Naive thymus-derived CD4-positive, alpha-beta T cell (primary cell): ENCODE measurements around the gene SYT1. TPM values are rescaled to one million over a fixed set of nuclear protein-coding genes. Genes with fewer than 3 reads are reported as not detected.

Source experiments
- ATAC-seq: fragments of 150-1000 bp; cut with Tn5 transposase; 2 replicates; pipeline ENCODE4 v1.10.0; 2021; ENCODE audit warnings: mild to moderate bottlenecking, moderate library complexity
- CTCF ChIA-PET: fragments of 350-600 bp; sonication (Branson Sonifier 250); formaldehyde crosslinking; loops from one replicate; lab custom pipeline; 2021; ENCODE audit warnings: antibody characterized with exemption; lab: Charles Lee
- POLR2A ChIA-PET: fragments of 350-600 bp; sonication (Branson Sonifier 250); formaldehyde crosslinking; loops from one replicate; lab custom pipeline; 2021; ENCODE audit warnings: antibody characterized with exemption, inconsistent platforms; lab: Charles Lee
- DNase-seq, 9 donors: peaks; one replicate each; pipeline versions ENCODE4 v3.0.0 to v3.0.0-alpha.2; 2020 to 2022; ENCODE audit warnings: mixed read lengths in 1 of 9
- H3K27ac ChIP-seq: one replicate; pipeline ENCODE4 v1.7.0; 2013; ENCODE audit warnings: mild to moderate bottlenecking, low read depth, low read length, moderate library complexity
- H3K27me3 ChIP-seq, 2 donors: one replicate each; pipeline ENCODE4 v1.7.0; 2013; ENCODE audit warnings: low read length in 2 of 2, mild to moderate bottlenecking in 2 of 2, moderate library complexity in 2 of 2; ENCODE audit not compliant: control insufficient read depth in 2 of 2, insufficient read depth in 2 of 2
- H3K36me3 ChIP-seq, 3 experiments: 1 replicate in 2 of 3; 2 replicates in 1 of 3; pipeline ENCODE4 v1.7.0; 2013; ENCODE audit warnings: low read length in 3 of 3, mild to moderate bottlenecking in 3 of 3, moderate library complexity in 1 of 3; ENCODE audit not compliant: insufficient read depth in 3 of 3, control insufficient read depth in 2 of 3
- H3K4me1 ChIP-seq, 2 donors: one replicate each; pipeline ENCODE4 v1.7.0; 2013; ENCODE audit warnings: low read length in 2 of 2, mild to moderate bottlenecking in 2 of 2, moderate library complexity in 1 of 2; ENCODE audit not compliant: control insufficient read depth in 2 of 2, insufficient read depth in 2 of 2
- H3K4me3 ChIP-seq: 2 replicates; pipeline ENCODE4 v1.7.0; 2013; ENCODE audit warnings: mild to moderate bottlenecking, low read length
- H3K9me3 ChIP-seq, 3 experiments: 1 replicate in 2 of 3; 2 replicates in 1 of 3; pipeline ENCODE4 v1.7.0; 2013; ENCODE audit warnings: low read length in 3 of 3; ENCODE audit not compliant: control insufficient read depth in 2 of 3
- H3K27ac Mint-ChIP-seq, 9 donors: one replicate each; pipeline ENCODE4 v1.8.0; 2020 to 2022; ENCODE audit warnings: mixed read lengths in 9 of 9, mild to moderate bottlenecking in 8 of 9, moderate library complexity in 5 of 9, inconsistent platforms in 2 of 9
- H3K27me3 Mint-ChIP-seq, 5 donors: one replicate each; pipeline ENCODE4 v1.8.0; 2021 to 2022; ENCODE audit warnings: mixed read lengths in 5 of 5, mild to moderate bottlenecking in 1 of 5
- H3K36me3 Mint-ChIP-seq, 5 donors: one replicate each; pipeline ENCODE4 v1.8.0; 2020 to 2022; ENCODE audit warnings: mixed read lengths in 5 of 5, mild to moderate bottlenecking in 3 of 5, inconsistent platforms in 1 of 5
- H3K4me1 Mint-ChIP-seq, 7 donors: one replicate each; pipeline ENCODE4 v1.8.0; 2020 to 2022; ENCODE audit warnings: mixed read lengths in 7 of 7, mild to moderate bottlenecking in 3 of 7, inconsistent platforms in 1 of 7
- H3K4me3 Mint-ChIP-seq, 10 donors: one replicate each; pipeline ENCODE4 v1.8.0; 2020 to 2022; ENCODE audit warnings: mild to moderate bottlenecking in 10 of 10, mixed read lengths in 10 of 10, moderate library complexity in 6 of 10, inconsistent platforms in 2 of 10
- H3K9me3 Mint-ChIP-seq, 11 donors: one replicate each; pipeline ENCODE4 v1.8.0; 2020 to 2022; ENCODE audit warnings: mixed read lengths in 11 of 11, mild to moderate bottlenecking in 4 of 11, inconsistent platforms in 1 of 11, moderate library complexity in 1 of 11
- intact Hi-C, 2 donors: fragments of 100-400 bp; cut with micrococcal nuclease; formaldehyde crosslinking; loops; one replicate each; pipeline ENCODE4 v1.15.1; 2023
- polyA plus RNA-seq, 2 donors: library from polyadenylated mRNA; unstranded; fragments of 300-500 nt; fragmentation: Illumina TruSeq; gene quantifications; one replicate each; pipeline ENCODE4 v1.2.3, GENCODE V29; 2021
- total RNA-seq, 6 experiments: library from RNA in 5 of 6; stranded (reverse) in 5 of 6; gene quantifications; 1 replicate in 5 of 6; 2 replicates in 1 of 6; pipeline ENCODE4 v1.2.3 and lab custom pipeline; 2021 to 2026

The SYT1 gene
- total and polyA plus RNA-seq, 7 experiments from 2014 or later, result 0.98 TPM; not detected in 6

GRCh38 chr12:78918268-78918667 is 53.7 kb downstream of the SYT1 start:
- H3K27ac ChIP-seq, result no peak overlapping the region
- Mint-ChIP-seq H3K4me3 (no peak overlapping the region), H3K4me1 (no peaks in the 10 kb centered on the region), H3K27me3 (no peaks in the 10 kb centered on the region), H3K9me3 (peaks cover 0 to 10% (median 0%) of the 10 kb centered on the region in 11 donors), H3K36me3 (no peaks in the 10 kb centered on the region), H3K27ac (no peak overlapping the region)
- no peaks in the 10 kb centered on the region for H3K36me3 ChIP-seq
- H3K27me3 ChIP-seq, result no peaks in the 10 kb centered on the region
- ATAC-seq, result no peak
- intact Hi-C loops, result no loop called here
- POLR2A ChIA-PET, result no interaction called here
- H3K9me3 ChIP-seq, result no peaks in the 10 kb centered on the region
- CTCF ChIA-PET, result no interaction called here
- H3K4me1 ChIP-seq, result no peaks in the 10 kb centered on the region
- DNase-seq, result no peak
- H3K4me3 ChIP-seq, result no peak overlapping the region

DNA sequence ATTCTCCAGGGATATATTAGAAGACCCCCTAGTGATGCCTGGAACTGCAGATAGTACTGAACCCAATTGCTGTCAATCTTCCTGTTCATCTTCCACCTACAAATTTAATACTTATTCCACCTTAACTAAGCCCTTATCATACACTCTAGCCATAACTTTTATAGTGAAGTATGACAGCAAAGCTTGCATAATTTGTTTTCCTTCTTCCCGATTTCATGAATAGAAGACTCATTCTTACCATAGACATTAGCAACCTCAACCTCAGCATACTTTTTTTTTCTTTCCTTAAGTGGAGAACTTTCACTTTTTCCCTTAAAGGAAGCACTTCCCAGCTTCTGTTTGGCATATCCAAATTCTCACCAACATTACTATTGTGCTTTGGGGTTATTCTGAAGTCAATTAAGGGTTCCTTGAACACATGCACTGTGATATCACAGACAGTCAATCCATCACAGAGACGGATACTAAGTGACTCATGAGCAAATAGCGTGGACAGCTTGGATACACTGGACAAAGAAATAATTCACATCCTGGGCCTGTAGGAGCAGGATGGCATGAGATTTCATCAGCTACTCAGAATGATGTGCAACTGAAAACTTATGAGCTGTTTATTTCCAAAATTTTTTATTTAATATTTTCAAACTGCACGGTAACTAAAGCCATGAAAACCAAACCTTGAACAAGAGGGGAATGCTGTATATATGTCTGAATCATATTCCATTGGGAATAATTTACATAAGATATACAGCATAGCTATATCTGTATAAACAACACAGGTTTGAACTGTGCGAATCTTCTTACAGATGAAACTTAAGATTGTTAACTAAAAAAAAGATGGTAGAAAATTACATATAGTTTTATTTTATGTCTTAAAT is 63.9 kb downstream of the SYT1 start:
- Mint-ChIP-seq H3K4me1 (no peaks in the 10 kb centered on the region), H3K27ac (no peak overlapping the region), H3K27me3 (no peaks in the 10 kb centered on the region), H3K4me3 (no peak overlapping the region), H3K36me3 (no peaks in the 10 kb centered on the region), H3K9me3 (peaks cover 0 to 19% (median 5%) of the 10 kb centered on the region in 11 donors)
- Histone ChIP-seq H3K27me3 (no peaks in the 10 kb centered on the region), H3K4me3 (no peak overlapping the region), H3K4me1 (no peaks in the 10 kb centered on the region), H3K27ac (no peak overlapping the region), H3K36me3 (no peaks in the 10 kb centered on the region), H3K9me3 (no peaks in the 10 kb centered on the region)
- ChIA-PET POLR2A (no interaction called here), CTCF (no interaction called here)
- ATAC-seq, result no peak
- intact Hi-C loops, result no loop called here
- no peak for DNase-seq

GRCh38 chr12:78929075-78929418 is 64.5 kb downstream of the SYT1 start:
- CTCF ChIA-PET, result no interaction called here
- POLR2A ChIA-PET, result no interaction called here
- no peaks in the 10 kb centered on the region for H3K36me3 ChIP-seq
- H3K4me3 Mint-ChIP-seq, result no peak overlapping the region
- H3K9me3 Mint-ChIP-seq, result peaks cover 0 to 23% (median 5%) of the 10 kb centered on the region in 11 donors
- H3K4me3 ChIP-seq, result no peak overlapping the region
- H3K27ac Mint-ChIP-seq, result no peak overlapping the region
- no peaks in the 10 kb centered on the region for H3K4me1 Mint-ChIP-seq
- DNase-seq, result no peak
- H3K4me1 ChIP-seq, result no peaks in the 10 kb centered on the region
- no peaks in the 10 kb centered on the region for H3K27me3 ChIP-seq
- H3K36me3 Mint-ChIP-seq, result no peaks in the 10 kb centered on the region
- no peaks in the 10 kb centered on the region for H3K9me3 ChIP-seq
- no peak for ATAC-seq
- no peaks in the 10 kb centered on the region for H3K27me3 Mint-ChIP-seq
- intact Hi-C loops, result no loop called here
- H3K27ac ChIP-seq, result no peak overlapping the region

GRCh38 chr12:78931466-78931990 is 67.0 kb downstream of the SYT1 start:
- Mint-ChIP-seq H3K27me3 (no peaks in the 10 kb centered on the region), H3K4me1 (no peaks in the 10 kb centered on the region), H3K4me3 (no peak overlapping the region), H3K36me3 (no peaks in the 10 kb centered on the region), H3K27ac (no peak overlapping the region), H3K9me3 (peaks cover 0 to 23% (median 5%) of the 10 kb centered on the region in 11 donors)
- ATAC-seq (no peak), DNase-seq (no peak)
- intact Hi-C loops, result no loop called here
- ChIA-PET POLR2A (no interaction called here), CTCF (no interaction called here)
- Histone ChIP-seq H3K4me1 (no peaks in the 10 kb centered on the region), H3K4me3 (no peak overlapping the region), H3K9me3 (no peaks in the 10 kb centered on the region), H3K27me3 (no peaks in the 10 kb centered on the region), H3K36me3 (no peaks in the 10 kb centered on the region), H3K27ac (no peak overlapping the region)

DNA sequence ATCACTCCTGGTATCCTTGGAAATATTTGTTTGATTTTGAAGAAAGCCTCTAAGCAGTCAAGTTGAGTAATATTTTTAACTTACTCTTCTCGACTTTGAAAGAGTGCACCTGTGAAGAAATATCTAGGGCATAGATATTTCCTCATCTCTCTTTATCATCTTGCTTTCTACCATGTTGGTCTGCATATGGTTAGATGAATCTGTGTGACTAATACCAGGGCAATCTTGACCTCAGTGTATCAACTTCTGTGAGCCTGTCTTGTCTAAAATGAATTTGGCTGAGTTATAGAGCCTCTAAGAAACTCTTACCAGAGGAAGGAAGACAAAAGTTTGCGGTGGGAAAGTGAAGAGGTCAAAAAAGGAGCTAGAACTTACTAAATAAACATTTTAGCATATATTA is 68.4 kb downstream of the SYT1 start:
- Mint-ChIP-seq H3K9me3 (peaks cover 0 to 12% (median 5%) of the 10 kb centered on the region in 11 donors), H3K27ac (no peak overlapping the region), H3K4me1 (peaks cover 0 to under 1% (median 0%) of the 10 kb centered on the region in 7 donors), H3K27me3 (no peaks in the 10 kb centered on the region), H3K36me3 (no peaks in the 10 kb centered on the region), H3K4me3 (no peak overlapping the region)
- intact Hi-C loops, result no loop called here
- ChIA-PET POLR2A (no interaction called here), CTCF (no interaction called here)
- ATAC-seq, result no peak
- no peaks in the 10 kb centered on the region for H3K9me3 ChIP-seq
- H3K27ac ChIP-seq, result no peak overlapping the region
- no peak overlapping the region for H3K4me3 ChIP-seq
- no peaks in the 10 kb centered on the region for H3K27me3 ChIP-seq
- no peak for DNase-seq
- no peaks in the 10 kb centered on the region for H3K4me1 ChIP-seq
- H3K36me3 ChIP-seq, result no peaks in the 10 kb centered on the region

GRCh38 chr12:78938341-78939084 is 73.9 kb downstream of the SYT1 start:
- H3K4me1 Mint-ChIP-seq, result peaks cover 0 to 1% (median 0%) of the 10 kb centered on the region in 7 donors
- H3K4me3 Mint-ChIP-seq, result no peak overlapping the region
- ATAC-seq (no peak), DNase-seq (no peak)
- no peaks in the 10 kb centered on the region for H3K9me3 ChIP-seq
- H3K4me1 ChIP-seq, result no peaks in the 10 kb centered on the region
- H3K27me3 ChIP-seq, result no peaks in the 10 kb centered on the region
- POLR2A ChIA-PET, result no interaction called here
- H3K27ac Mint-ChIP-seq, result no peak overlapping the region
- no peaks in the 10 kb centered on the region for H3K36me3 Mint-ChIP-seq
- intact Hi-C loops, result no loop called here
- H3K27ac ChIP-seq, result no peak overlapping the region
- no peaks in the 10 kb centered on the region for H3K36me3 ChIP-seq
- H3K4me3 ChIP-seq, result no peak overlapping the region
- CTCF ChIA-PET, result no interaction called here
- H3K27me3 Mint-ChIP-seq, result no peaks in the 10 kb centered on the region
- peaks cover 0 to 12% (median 3%) of the 10 kb centered on the region in 11 donors for H3K9me3 Mint-ChIP-seq
